Transverse colon (tissue), 4 donors: Measurements from ENCODE around the gene GLI2.

Experiments
- EP300 ChIP-seq: sonication (generic); formaldehyde crosslinking; IDR thresholded peaks from one replicate; pipeline ENCODE4 v1.6.1; 2017; ENCODE audit warnings: antibody characterized with exemption, low read depth
- POLR2A ChIP-seq: fragments of 450-650 bp; IDR thresholded peaks from one replicate; pipeline ENCODE4 v1.6.1; 2016; ENCODE audit warnings: antibody characterized with exemption, mild to moderate bottlenecking, moderate library complexity
- POLR2AphosphoS5 ChIP-seq, 3 donors: sonication (generic); formaldehyde crosslinking; IDR thresholded peaks; one replicate each; pipeline ENCODE4 v1.6.1; 2016; ENCODE audit warnings: antibody characterized with exemption in 3 of 3
- TF ChIP-seq, protein P1 (sequence below), 5 experiments: fragments of 200-600 bp in 3 of 5; fragments of 450-650 bp in 2 of 5; sonication (generic) in 3 of 5; IDR thresholded peaks; 1 replicate in 2 of 5; 2 replicates in 3 of 5; pipeline ENCODE4 v1.5.1; 2016 to 2017; ENCODE audit warnings: antibody characterized with exemption in 5 of 5, inconsistent platforms in 3 of 5, mild to moderate bottlenecking in 2 of 5, moderate library complexity in 1 of 5

DNA sequence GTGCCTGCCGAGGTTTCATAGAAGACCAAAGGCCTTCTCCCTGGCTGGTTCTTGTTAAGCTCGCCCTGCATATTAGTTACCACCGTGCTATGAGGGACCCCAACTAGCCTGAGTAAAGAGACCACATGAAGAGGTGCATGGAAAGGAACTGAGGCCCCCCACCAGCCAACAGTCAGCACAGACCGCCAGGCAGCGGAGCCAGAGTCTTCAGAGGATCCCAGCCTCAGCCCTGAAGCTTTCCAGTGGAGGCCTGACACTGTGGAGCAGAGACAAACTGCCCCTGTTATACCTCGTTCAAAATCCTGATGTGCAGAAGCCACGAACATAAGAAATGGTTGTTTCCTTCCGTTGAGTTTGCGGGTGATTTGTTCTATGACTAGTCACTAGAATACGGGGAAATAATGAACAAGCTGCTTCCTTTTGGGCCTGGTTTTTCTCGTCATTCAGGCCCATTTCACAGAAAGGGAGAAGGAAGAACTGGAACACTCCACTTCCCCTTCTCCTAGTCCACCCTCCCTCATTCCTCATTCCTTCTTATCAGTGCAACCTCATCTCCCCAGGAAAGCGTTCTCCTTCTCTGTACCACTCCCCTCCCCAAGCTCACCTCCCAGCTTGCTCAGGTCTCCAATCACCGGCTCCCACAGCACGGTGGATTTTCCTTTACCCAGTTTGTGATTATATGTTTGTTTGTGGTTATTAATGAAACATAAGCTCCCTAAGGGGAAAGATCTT, 3.0 kb upstream of the GLI2 start:
- TF ChIP-seq, protein P1, sequence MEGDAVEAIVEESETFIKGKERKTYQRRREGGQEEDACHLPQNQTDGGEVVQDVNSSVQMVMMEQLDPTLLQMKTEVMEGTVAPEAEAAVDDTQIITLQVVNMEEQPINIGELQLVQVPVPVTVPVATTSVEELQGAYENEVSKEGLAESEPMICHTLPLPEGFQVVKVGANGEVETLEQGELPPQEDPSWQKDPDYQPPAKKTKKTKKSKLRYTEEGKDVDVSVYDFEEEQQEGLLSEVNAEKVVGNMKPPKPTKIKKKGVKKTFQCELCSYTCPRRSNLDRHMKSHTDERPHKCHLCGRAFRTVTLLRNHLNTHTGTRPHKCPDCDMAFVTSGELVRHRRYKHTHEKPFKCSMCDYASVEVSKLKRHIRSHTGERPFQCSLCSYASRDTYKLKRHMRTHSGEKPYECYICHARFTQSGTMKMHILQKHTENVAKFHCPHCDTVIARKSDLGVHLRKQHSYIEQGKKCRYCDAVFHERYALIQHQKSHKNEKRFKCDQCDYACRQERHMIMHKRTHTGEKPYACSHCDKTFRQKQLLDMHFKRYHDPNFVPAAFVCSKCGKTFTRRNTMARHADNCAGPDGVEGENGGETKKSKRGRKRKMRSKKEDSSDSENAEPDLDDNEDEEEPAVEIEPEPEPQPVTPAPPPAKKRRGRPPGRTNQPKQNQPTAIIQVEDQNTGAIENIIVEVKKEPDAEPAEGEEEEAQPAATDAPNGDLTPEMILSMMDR (IDR thresholded peaks at IDR 0.05), result no peak
- TF ChIP-seq POLR2AphosphoS5 (IDR thresholded peaks at IDR 0.05) (no peak), POLR2A (no peak), EP300 (no peak)
